Bone marrow (tissue), 2 donors: ENCODE data around the gene MXRA5.
"Not testable (repeated sequence)": the region's sequence is repeated elsewhere in the genome, so short reads cannot be mapped to it uniquely, and the experiment has no call there.

ENCODE experiments used
- DNase-seq, 2 donors: peaks; one replicate each; lab custom pipeline; 2025; lab: John Stamatoyannopoulos, UW

The MXRA5 gene

GRCh38 chrX:3343569-3343968, 2.9 kb downstream of the MXRA5 start:
- not testable (repeated sequence) for DNase-seq

DNA sequence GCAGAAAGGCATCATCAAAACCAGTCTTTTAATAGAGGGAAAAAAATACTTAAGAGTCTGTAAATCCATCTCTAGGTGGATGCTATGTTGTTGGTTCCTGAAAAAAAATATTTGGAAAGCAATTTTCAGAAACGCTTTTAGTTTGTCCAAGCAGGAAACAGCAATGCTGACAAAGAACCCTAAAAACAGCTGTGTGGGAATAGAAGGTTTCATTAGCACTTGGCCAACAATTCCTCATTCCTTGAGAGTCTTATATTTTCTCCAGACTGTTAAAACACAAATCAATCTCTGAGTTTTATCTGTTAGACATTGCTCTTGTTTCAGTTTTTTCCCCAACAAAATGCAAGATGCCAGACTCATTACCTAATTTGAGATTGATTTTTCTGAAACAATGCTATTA, 6.4 kb downstream of the MXRA5 start:
- no peak for DNase-seq

DNA sequence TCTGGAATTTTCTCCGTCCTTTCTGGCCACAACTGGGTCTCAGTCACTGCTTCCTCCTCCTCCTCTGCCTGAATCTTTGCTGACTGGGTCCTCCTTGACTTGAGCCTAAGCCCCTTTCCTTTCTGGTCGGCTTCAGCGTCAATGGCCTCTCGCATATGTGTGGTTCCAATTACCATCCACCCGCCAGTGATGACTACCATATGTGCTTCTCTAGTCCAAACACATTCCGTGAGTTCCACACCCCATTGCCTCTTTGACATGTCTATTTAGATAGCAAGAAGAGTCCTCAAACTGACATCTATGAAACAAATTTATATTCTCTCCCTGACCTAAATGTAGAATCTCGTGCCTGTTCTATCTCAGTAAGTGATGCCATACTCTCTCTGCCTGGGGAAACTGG, 19.8 kb downstream of the MXRA5 start:
- no peak for DNase-seq

GRCh38 chrX:3320471-3321046, 25.9 kb downstream of the MXRA5 start:
- DNase-seq: no peak

- DNase-seq: no peak
These were observed 29.2 kb downstream of the MXRA5 start for GRCh38 chrX:3317191-3317718.

- DNase-seq: no peak
These were observed 34.3 kb downstream of the MXRA5 start for GRCh38 chrX:3312109-3312508.

DNA sequence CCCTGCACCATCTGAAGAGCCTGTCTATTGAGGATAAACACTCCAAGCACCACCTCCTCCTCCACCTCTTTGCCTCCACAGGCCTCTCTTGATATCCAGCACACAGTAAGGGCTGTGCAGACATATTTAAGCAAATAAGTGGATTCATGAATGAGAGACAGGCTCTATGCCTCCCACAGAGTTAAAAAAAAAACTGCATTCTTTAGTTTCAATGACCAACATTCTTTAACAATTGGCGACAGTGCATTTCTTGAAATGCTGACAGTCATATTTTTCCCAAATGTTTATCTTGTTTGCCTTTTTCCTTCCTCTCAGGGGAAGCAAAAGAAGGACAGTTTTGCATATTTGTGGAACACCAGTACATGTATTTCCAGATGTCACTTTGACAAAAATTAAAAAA, 38.6 kb downstream of the MXRA5 start:
- no peak for DNase-seq

- DNase-seq: no peak
These were observed 46.8 kb downstream of the MXRA5 start for GRCh38 chrX:3299636-3300035.

GRCh38 chrX:3295731-3296130, 50.7 kb downstream of the MXRA5 start:
- no peak for DNase-seq

DNA sequence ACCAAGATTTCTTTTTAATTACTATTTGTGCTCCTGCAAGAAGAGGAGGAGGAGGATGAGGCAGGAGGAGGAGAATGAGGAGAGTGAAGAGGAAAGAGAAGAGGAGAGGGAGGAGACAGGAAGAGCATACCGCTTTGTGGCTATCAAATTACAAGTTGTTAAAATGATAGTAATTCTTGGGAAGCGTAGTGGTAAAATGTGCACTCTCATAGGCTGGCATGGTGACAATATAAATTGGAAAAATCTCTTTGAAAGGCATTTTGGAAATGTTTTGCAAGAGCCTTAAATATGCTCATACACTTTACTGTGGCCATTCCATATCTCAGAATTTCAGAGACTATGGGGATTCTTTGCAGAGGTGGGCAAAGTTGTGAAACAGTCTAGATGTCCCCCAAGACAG, 53.2 kb downstream of the MXRA5 start:
- no peak for DNase-seq

- DNase-seq: no peak
These were observed 55.9 kb downstream of the MXRA5 start for GRCh38 chrX:3290561-3290960.

DNA sequence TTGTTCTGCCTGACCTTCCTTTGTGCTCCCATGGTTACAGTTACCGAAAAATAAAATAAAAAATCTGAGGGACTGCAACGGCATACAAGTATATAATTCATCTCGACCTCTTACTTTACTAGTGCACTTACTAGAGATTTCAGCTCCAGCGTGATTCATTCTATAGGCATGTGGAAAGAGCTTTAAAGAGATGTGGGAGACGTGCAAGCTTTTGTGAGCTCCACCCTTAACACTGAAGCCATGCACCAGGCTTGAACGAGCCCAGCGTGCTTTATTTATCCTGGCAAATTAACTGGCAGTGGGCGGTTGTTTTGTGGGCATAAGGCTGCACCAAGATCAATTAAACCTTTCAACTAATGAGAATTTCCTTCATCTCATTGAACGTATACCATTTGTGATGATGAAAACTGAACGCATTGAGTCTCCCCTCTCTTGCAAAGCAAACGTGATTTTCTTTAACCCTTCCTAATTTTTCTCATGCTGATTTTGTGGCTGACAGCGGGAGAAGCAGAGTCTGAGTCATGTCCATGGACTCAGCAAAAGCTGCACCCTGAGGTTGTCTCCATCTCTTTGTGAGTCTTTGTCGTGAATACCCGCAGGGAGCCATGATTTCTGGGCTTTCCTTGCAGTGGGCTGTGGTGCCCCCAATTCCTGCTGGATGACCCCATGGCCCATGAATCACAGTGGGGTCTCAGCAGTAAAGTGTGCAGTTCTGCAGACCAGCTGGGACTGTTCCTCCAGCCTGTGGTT, 60.1 kb downstream of the MXRA5 start:
- no peak for DNase-seq

- no peak for DNase-seq
These were observed 65.7 kb downstream of the MXRA5 start for GRCh38 chrX:3280706-3281105.

- DNase-seq: not testable (repeated sequence)
These were observed 72.8 kb downstream of the MXRA5 start for GRCh38 chrX:3273668-3274067.

DNA sequence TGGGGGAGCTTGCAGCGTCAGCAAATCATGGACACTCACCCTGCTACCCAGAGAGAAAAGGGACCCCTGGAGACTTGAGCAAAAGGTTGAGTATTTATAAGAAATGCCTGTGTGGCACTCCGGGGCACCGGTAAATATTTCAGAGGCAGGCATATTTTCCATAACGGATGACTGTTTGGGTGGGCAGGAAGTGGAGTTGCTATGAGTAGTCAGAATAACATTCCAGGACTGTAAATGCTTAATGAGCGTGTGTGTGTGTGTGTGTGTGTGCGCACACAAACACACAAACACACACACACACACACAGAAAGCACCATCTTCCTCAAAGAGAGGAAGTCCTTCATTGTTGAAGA, 74.6 kb downstream of the MXRA5 start:
- DNase-seq: no peak

- DNase-seq: no peak
These were observed 75.1 kb downstream of the MXRA5 start for GRCh38 chrX:3271183-3271833.

DNA sequence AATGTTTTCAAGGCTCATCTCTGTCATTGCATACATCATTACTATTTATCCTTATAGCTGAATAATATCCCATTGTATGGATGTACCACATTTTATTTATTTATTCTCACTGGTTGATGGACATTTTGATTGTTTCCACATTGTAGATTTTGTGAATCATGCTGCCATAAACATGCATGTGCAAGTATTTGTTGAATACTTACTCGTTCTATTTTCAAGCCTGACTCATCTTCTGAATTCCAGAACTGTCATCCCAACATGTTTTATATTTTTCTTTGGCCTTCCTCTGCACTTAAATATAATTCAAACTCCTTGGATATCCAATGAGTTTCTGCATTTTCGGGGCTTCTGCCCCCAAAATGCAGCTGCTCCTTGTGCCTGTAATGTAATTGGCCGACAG, 77.6 kb downstream of the MXRA5 start:
- DNase-seq: no peak

DNA sequence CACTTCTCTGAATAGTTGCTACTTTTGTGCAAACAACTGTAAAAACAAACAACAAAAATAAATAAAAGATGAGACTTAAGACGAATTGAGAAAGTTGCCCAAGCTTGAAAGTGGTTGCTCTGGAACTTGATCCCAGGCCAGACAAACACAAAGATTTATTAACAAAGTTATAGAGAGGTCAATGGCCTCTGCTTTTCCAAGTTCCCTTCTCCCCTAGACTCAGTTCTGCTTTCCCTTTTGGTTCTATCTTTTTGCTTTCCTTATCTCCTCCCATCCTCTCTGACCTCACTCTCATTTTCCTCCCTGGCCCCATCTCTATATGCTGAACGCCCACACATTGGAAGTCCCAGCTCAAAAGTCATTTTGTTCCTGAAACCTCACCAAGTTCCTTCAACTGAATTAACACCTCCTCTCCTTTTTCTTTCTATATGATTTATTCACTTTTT, 82.7 kb downstream of the MXRA5 start:
- no peak for DNase-seq

GRCh38 chrX:3262901-3263300, 83.6 kb downstream of the MXRA5 start:
- no peak for DNase-seq
